Brain microvascular endothelial cell (primary cell): Measurements from ENCODE around the gene HCFC1R1.

Experiments
- DNase-seq: peaks from one replicate; pipeline ENCODE4 v3.0.0-alpha.2; 2020
- H3K27ac ChIP-seq: fragments of 250-450 bp; sonication (Bioruptor Pico); 2 replicates; pipeline ENCODE4 v1.5.1; 2020; ENCODE audit warnings: mild to moderate bottlenecking, moderate library complexity
- H3K27me3 ChIP-seq: fragments of 250-450 bp; sonication (Bioruptor Pico); replicated peaks from 2 replicates; pipeline ENCODE4 v1.5.1; 2020; ENCODE audit warnings: mild to moderate bottlenecking
- H3K36me3 ChIP-seq: fragments of 250-450 bp; sonication (Bioruptor Pico); replicated peaks from 2 replicates; pipeline ENCODE4 v1.5.1; 2020; ENCODE audit warnings: mild to moderate bottlenecking
- H3K4me3 ChIP-seq: 2 replicates; pipeline ENCODE4 v1.5.1; 2011; ENCODE audit warnings: low read depth, mild to moderate bottlenecking, control low read depth, low read length, moderate library complexity
- in situ Hi-C: cut with HindIII; loops from 2 replicates; pipeline ENCODE4 v1.10.0; 2017; ENCODE audit warnings: low sequenced_read_pairs, low pct_ligation_motif_present
- TF ChIP-seq, protein P1 (sequence below): IDR thresholded peaks from 2 replicates; pipeline ENCODE4 v1.5.1; 2011; ENCODE audit warnings: low read depth, mild to moderate bottlenecking, moderate library complexity, low read length, control low read depth, inconsistent platforms; ENCODE audit errors: missing control alignments

HCFC1R1 gene

GRCh38 chr16:2976201-2976600, 47.5 kb downstream of the HCFC1R1 start:
- in situ Hi-C loops = no loop called here
- H3K36me3 ChIP-seq = no peaks in the 10 kb centered on the region
- H3K27ac ChIP-seq = no peak overlapping the region
- no peak for DNase-seq
- no peak overlapping the region for H3K4me3 ChIP-seq
- H3K27me3 ChIP-seq = no peaks in the 10 kb centered on the region
- TF ChIP-seq, protein P1, sequence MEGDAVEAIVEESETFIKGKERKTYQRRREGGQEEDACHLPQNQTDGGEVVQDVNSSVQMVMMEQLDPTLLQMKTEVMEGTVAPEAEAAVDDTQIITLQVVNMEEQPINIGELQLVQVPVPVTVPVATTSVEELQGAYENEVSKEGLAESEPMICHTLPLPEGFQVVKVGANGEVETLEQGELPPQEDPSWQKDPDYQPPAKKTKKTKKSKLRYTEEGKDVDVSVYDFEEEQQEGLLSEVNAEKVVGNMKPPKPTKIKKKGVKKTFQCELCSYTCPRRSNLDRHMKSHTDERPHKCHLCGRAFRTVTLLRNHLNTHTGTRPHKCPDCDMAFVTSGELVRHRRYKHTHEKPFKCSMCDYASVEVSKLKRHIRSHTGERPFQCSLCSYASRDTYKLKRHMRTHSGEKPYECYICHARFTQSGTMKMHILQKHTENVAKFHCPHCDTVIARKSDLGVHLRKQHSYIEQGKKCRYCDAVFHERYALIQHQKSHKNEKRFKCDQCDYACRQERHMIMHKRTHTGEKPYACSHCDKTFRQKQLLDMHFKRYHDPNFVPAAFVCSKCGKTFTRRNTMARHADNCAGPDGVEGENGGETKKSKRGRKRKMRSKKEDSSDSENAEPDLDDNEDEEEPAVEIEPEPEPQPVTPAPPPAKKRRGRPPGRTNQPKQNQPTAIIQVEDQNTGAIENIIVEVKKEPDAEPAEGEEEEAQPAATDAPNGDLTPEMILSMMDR = no peak

GRCh38 chr16:2975161-2975795, 48.5 kb downstream of the HCFC1R1 start:
- Histone ChIP-seq H3K27ac (no peak overlapping the region), H3K27me3 (no peaks in the 10 kb centered on the region), H3K4me3 (no peak overlapping the region), H3K36me3 (no peaks in the 10 kb centered on the region)
- TF ChIP-seq, protein P1 = no peak
- in situ Hi-C loops = no loop called here
- DNase-seq = no peak

DNA sequence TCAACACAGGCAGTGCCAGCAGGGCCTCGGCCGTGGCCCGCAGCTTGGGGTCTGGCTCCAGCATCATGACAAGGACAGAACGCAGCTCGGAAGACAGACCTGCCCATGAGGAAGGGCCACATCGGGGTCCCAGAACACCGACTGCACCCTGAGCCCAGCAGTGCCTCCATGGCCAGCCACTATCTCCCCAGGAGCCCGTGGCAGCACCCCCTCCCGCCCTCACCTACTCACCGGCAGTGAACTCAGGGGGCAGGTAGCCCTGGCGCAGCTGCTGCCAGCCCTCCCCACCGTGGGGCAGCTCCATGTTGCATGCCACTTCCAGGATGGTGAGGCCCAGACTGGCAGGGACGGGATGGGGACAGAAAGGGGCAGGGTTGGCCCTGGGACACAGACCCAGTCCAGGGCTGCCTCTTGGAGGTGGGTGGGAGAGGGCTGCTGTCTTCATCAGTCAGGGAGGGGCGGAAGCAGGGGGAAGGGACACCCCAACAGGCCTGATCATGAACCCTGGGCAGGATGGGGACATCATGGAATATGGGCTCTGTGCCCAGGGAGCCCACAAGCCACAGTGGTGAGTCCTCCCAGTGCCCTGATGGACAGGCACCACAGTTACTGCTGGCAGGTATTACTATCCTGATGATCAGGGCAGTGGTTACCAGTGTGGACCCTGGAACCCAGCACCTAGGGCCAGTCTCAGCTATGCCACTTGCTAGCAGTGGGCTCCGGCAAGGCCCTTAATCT, 49.3 kb downstream of the HCFC1R1 start:
- H3K27me3 ChIP-seq = no peaks in the 10 kb centered on the region
- no peaks in the 10 kb centered on the region for H3K36me3 ChIP-seq
- DNase-seq = no peak
- TF ChIP-seq, protein P1 = no peak
- no peak overlapping the region for H3K4me3 ChIP-seq
- in situ Hi-C loops = no loop called here
- no peak overlapping the region for H3K27ac ChIP-seq

DNA sequence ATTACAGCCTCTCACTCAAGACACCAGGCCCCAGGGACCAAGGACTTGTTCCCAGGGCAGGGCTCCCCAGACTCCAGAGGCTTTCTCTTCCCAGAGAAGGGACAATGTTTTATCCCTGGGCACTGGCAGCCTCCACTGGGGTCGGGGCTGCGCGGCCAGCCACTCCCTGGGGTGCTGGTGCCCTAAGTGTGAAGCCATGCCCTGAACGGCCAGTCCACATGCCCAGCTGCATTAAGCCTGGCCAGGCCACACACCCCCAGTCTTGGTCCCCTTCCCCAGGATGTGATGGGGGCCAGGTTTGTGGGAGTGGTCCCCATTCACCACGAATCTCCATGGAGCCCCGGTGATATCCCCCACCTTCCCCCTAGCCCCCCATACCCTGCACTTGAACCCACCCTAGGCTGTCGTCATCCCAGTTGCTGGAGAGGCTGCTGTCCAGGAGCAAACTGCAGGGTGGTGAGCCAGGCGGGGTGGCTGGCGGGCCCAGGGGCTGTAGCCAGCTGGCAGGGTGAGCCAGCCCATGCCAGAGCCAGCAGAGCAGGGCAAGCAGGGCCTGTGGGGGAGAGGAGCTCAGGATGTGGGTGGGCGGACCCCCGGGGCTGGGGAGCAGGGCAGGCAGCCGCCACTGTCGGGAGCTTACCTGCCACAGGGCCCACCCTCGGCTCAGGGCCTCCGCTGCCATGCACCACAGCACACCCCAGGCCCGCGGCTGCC, 50.0 kb downstream of the HCFC1R1 start:
- Histone ChIP-seq H3K27ac (no peak overlapping the region), H3K36me3 (no peaks in the 10 kb centered on the region), H3K4me3 (no peak overlapping the region), H3K27me3 (no peaks in the 10 kb centered on the region)
- in situ Hi-C loops = no loop called here
- DNase-seq = no peak
- TF ChIP-seq, protein P1 = no peak

DNA sequence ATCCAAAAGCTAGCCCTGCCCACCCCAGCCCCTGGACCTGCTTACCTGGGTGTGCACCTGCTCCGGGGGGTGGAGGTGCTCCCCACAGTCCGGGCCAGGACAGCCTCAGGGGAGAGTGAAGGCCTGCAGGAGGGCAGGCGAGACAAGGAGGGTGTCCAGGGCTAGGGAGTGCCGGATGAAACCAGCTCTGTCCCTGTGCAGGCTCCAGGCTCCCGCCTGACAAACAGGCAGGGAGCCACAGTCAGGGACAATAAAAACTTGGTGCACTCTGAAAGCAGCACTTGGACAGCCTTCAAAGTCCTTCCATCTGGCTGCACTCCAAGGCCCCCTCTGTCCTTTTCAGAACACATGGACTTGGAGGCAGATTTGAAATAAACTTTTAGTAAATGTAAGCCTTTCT, 50.6 kb downstream of the HCFC1R1 start:
- Histone ChIP-seq H3K27ac (no peak overlapping the region), H3K27me3 (no peaks in the 10 kb centered on the region), H3K36me3 (no peaks in the 10 kb centered on the region), H3K4me3 (no peak overlapping the region)
- in situ Hi-C loops = no loop called here
- DNase-seq = no peak
- TF ChIP-seq, protein P1 = no peak
